GM12801 (cell line): ENCODE results near the gene FRY.

Source experiments
- TF ChIP-seq, protein P1 (sequence below): IDR thresholded peaks from one replicate; pipeline ENCODE4 v1.5.1; 2011; ENCODE audit warnings: control low read depth; ENCODE audit not compliant: insufficient read length; ENCODE audit errors: extremely low read depth

Gene FRY

DNA sequence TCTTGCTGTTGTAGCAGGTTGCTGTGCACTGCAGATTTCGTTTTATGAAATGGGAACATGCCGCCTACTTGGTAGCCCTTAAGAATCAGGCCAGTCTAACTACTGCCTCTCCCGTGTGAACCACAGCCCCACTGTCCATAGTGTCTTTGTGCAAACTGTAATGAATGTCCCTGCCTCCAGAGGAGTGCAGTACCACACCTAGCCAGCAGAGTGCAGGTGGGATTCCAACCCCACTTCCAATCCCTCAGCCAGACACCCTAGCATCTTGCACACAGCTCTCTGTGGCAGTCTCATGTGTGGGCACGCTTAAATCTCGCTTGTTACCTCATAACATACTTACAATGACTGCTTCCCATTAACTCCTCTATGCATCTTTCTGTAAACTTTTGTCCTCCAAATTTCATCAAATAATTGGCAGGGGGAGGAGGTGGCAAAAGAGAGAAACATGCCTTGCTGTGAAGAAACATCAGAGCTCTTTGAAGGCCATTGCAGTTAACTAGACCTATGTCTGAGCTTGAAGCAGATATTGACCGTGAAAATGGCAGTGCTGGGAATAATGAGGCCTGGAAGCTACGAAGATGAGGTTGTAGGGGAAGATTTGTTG, 236.4 kb downstream of the FRY start:
- TF ChIP-seq, protein P1, sequence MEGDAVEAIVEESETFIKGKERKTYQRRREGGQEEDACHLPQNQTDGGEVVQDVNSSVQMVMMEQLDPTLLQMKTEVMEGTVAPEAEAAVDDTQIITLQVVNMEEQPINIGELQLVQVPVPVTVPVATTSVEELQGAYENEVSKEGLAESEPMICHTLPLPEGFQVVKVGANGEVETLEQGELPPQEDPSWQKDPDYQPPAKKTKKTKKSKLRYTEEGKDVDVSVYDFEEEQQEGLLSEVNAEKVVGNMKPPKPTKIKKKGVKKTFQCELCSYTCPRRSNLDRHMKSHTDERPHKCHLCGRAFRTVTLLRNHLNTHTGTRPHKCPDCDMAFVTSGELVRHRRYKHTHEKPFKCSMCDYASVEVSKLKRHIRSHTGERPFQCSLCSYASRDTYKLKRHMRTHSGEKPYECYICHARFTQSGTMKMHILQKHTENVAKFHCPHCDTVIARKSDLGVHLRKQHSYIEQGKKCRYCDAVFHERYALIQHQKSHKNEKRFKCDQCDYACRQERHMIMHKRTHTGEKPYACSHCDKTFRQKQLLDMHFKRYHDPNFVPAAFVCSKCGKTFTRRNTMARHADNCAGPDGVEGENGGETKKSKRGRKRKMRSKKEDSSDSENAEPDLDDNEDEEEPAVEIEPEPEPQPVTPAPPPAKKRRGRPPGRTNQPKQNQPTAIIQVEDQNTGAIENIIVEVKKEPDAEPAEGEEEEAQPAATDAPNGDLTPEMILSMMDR: peak; percentile 48

DNA sequence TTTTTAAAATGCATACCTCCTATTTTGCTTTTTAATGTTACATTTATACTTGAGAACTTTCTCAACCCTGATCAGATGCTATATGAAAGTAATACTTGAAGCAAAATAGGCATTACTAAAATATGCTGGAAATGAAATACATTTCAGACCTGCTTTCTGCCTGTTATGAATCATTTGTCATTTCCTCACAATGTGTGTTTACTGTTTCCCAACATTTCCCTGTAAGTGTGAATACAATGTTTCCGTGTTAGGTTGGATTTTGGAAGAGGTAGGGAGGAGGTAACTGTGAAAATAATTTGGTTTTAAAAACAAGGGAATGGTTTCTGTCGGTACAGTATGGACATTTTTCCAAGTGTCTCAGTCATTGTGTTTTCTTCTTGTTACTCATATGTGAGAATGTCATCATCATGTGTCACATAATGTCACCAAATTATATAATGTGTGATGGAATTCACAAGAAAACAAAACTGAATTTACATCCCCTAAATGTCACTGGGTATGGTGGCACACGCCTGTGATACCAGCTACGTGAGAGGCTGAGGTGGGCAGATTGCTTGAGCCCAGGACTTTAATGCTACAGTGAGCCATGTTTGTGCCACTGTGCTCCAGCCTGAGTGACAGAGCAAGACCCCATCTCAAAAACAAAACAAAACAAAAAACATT, 240.6 kb downstream of the FRY start:
- TF ChIP-seq, protein P1: no peak

DNA sequence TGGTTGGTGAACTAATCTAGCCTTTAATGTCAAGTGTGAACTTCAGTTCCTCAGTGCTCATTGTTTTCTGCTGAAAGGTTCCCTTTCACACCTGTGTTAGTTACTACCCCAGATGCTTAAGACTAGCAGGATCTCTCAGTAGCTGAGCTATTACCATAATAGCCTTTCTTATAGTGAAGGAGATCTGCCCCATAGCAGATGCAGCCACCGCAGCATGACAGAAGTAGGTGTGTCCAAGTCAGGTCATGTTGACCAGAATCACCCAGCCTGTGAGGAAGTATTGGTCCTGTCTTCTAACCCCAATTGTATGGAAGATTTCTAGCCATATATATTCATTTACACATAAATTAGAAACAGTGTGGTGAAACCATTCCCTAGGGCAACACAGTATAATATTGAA, 246.3 kb downstream of the FRY start:
- TF ChIP-seq, protein P1: no peak

DNA sequence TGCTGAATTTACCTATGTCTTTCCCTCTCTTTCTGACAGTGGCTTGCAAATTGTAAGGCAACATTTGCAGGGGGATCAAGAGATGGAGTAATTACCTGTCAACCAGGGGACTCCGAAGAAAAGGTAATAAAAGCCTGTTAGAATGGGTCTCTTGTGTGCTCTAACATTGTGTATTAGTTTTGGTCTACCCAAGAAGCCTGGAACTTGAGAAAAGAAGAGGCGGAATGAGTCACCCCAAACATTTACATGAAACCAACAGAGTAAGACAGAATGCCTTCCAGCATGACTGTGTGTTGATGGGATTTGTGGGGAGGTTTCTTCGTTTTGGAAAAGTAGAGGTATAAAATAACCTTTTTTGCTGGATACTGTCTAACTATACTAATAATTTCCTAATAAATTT, 246.9 kb downstream of the FRY start:
- TF ChIP-seq, protein P1: no peak

DNA sequence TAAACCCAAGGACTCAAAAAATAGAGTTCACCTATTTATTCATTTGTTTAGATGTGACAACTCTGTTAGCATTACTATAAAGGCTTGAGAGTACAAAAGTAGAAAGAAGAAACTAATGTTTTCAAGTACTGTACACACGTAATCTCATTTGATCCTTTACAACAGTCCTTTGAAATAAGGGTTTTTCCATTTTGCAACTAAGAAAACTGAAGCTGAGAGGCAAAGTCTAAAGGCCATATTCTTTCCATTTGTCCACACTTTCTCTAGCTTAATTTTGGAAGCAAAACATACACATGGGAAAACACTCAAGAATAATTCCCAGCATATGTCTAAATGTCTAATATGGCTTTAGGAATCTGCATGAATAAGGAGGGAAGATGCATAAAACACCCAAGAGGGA, 249.5 kb downstream of the FRY start:
- TF ChIP-seq, protein P1: no peak

DNA sequence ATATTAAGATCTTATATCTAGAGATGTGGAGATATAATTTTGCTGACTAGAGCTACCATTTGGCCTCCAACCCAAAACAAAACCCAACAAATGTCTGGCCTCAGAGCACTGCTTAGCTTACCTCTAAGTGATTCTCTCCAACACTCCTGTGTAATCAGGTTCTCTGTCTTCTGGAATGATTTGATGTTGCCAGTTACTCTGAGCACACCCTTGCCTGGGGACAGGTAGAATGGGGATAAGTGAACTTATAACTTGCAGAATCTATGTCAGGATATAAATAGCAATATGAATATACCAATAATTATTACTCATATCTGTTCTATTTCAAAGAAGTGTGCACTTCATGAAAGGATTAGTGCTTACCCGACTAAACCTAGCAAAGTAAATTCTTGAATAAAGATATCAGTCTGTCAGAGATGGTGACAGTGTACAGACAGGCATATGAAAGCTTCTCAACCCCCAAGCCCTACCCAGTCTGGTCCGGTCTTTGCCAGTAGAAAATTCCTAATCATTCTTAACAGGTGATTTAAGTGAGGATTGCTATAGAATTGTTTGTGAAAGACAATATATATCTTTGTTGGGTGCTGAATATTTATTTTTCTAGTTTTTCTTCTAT, 250.6 kb downstream of the FRY start:
- TF ChIP-seq, protein P1: no peak

DNA sequence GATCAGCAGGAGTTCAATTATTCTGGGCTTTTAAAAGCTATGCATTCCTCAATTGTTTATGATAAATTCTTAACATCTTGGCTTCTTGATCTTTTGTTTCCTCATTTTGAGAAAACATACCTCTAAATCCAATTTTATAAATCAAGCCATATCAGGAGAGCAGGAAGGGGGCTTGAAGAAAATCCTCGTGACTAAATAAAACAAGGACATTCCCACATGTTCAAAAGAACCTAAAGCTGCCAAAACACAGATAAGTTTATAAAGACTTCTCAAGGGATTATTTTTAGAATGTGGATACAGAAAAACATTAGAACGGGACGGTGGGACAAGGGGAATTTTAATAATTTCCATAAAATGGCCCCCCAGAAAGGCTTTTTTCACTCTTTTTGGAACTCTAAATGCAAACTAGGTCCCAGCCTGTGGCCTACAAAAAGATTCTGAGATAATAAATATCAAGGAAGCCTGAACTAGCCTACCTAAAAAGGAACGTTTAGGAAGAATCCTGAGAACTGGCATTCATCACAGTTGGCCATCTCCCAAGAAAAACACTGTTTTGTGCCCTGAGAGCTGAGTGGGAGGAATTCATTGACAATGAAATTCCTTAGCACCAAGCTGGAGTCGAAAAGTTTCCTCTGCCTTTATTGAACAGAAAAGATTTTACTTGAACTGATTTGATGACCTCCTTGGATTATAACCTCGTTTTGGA, 253.5 kb downstream of the FRY start:
- TF ChIP-seq, protein P1: no peak
